ENCODE measurements around the gene MEIKIN. TPM values are rescaled to one million over a fixed set of nuclear protein-coding genes. Genes with fewer than 3 reads are reported as not detected.

MEIKIN gene
- total RNA-seq, 3 donors from 2014 or later (not counting 1 experiment from before 2014, with no cell fraction given): 1.1 TPM; not detected in 2

GRCh38 chr5:131993676-131994075, 48.2 kb upstream of the MEIKIN start:
- Histone ChIP-seq H3K4me3 (ENCODE audit: low read length) (no peak overlapping the region), H3K9me3 (ENCODE audit: control insufficient read depth, insufficient read depth, low read length) (no peaks in the 10 kb centered on the region), H3K27me3 (ENCODE audit: control insufficient read depth, insufficient read depth, low read length) (no peaks in the 10 kb centered on the region), H3K4me1 (ENCODE audit: control insufficient read depth, insufficient read depth, low read length) (peaks cover under 1% of the 10 kb centered on the region), H3K36me3 (ENCODE audit: control insufficient read depth, insufficient read depth, low read length) (no peaks in the 10 kb centered on the region), H3K27ac (ENCODE audit: low read length) (no peak overlapping the region)
- WGBS (ENCODE audit: insufficient coverage): 93% methylated on average over 4 of the region's 4 CpGs
- no peak overlapping the region for H3K4me3 Mint-ChIP-seq
- intact Hi-C loops (cut with micrococcal nuclease): no loop called here
- no peak for DNase-seq
- H3K27me3 Mint-ChIP-seq (ENCODE audit: low read depth in 2 of 2): no peaks in the 10 kb centered on the region
- no peak for TF ChIP-seq CTCF (IDR thresholded peaks at IDR 0.05)
- no peak overlapping the region for H3K27ac Mint-ChIP-seq
- peaks cover 0 to 2% of the 10 kb centered on the region in 2 donors for H3K4me1 Mint-ChIP-seq
- no peaks in the 10 kb centered on the region for H3K9me3 Mint-ChIP-seq
- H3K36me3 Mint-ChIP-seq: no peaks in the 10 kb centered on the region
- no peak for ATAC-seq

- 86% methylated on average over 5 of the region's 5 CpGs for WGBS (ENCODE audit: insufficient coverage)
- Mint-ChIP-seq H3K27ac (no peak overlapping the region), H3K27me3 (ENCODE audit: low read depth in 2 of 2) (no peaks in the 10 kb centered on the region), H3K9me3 (no peaks in the 10 kb centered on the region), H3K4me1 (no peaks in the 10 kb centered on the region), H3K4me3 (no peak overlapping the region), H3K36me3 (no peaks in the 10 kb centered on the region)
- no peak for TF ChIP-seq CTCF (IDR thresholded peaks at IDR 0.05)
- Histone ChIP-seq H3K4me1 (ENCODE audit: control insufficient read depth, insufficient read depth, low read length) (no peaks in the 10 kb centered on the region), H3K36me3 (ENCODE audit: control insufficient read depth, insufficient read depth, low read length) (no peaks in the 10 kb centered on the region), H3K4me3 (ENCODE audit: low read length) (no peak overlapping the region), H3K27me3 (ENCODE audit: control insufficient read depth, insufficient read depth, low read length) (no peaks in the 10 kb centered on the region), H3K9me3 (ENCODE audit: control insufficient read depth, insufficient read depth, low read length) (no peaks in the 10 kb centered on the region), H3K27ac (ENCODE audit: low read length) (no peak overlapping the region)
- no peak for DNase-seq
- ATAC-seq: no peak
- intact Hi-C loops (cut with micrococcal nuclease): no loop called here
Observed at GRCh38 chr5:131992370-131992769, 46.9 kb upstream of the MEIKIN start.

GRCh38 chr5:131991593-131992324, 46.3 kb upstream of the MEIKIN start:
- Mint-ChIP-seq H3K9me3 (no peaks in the 10 kb centered on the region), H3K27ac (no peak overlapping the region), H3K4me3 (no peak overlapping the region), H3K36me3 (no peaks in the 10 kb centered on the region), H3K27me3 (ENCODE audit: low read depth in 2 of 2) (no peaks in the 10 kb centered on the region), H3K4me1 (no peaks in the 10 kb centered on the region)
- no peak overlapping the region for H3K27ac ChIP-seq (ENCODE audit: low read length)
- H3K4me3 ChIP-seq (ENCODE audit: low read length): no peak overlapping the region
- WGBS (ENCODE audit: insufficient coverage): 81% methylated on average over 9 of the region's 10 CpGs
- no peak for TF ChIP-seq CTCF (IDR thresholded peaks at IDR 0.05)
- ATAC-seq: no peak
- intact Hi-C loops (cut with micrococcal nuclease): no loop called here
- H3K4me1 ChIP-seq (ENCODE audit: control insufficient read depth, insufficient read depth, low read length): no peaks in the 10 kb centered on the region
- H3K9me3 ChIP-seq (ENCODE audit: control insufficient read depth, insufficient read depth, low read length): no peaks in the 10 kb centered on the region
- H3K27me3 ChIP-seq (ENCODE audit: control insufficient read depth, insufficient read depth, low read length): no peaks in the 10 kb centered on the region
- H3K36me3 ChIP-seq (ENCODE audit: control insufficient read depth, insufficient read depth, low read length): no peaks in the 10 kb centered on the region
- DNase-seq: no peak

GRCh38 chr5:131990716-131991115, 45.3 kb upstream of the MEIKIN start:
- H3K27ac ChIP-seq (ENCODE audit: low read length): no peak overlapping the region
- 96% methylated on average over 13 of the region's 13 CpGs for WGBS (ENCODE audit: insufficient coverage)
- H3K9me3 ChIP-seq (ENCODE audit: control insufficient read depth, insufficient read depth, low read length): no peaks in the 10 kb centered on the region

More at GRCh38 chr5:131990716-131991115, 45.3 kb upstream of the MEIKIN start:
- H3K4me3 ChIP-seq (ENCODE audit: low read length): no peak overlapping the region
- no peaks in the 10 kb centered on the region for H3K4me1 ChIP-seq (ENCODE audit: control insufficient read depth, insufficient read depth, low read length)
- H3K27me3 Mint-ChIP-seq (ENCODE audit: low read depth in 2 of 2): no peaks in the 10 kb centered on the region
- DNase-seq (no peak), ATAC-seq (no peak)
- H3K27me3 ChIP-seq (ENCODE audit: control insufficient read depth, insufficient read depth, low read length): no peaks in the 10 kb centered on the region
- H3K4me3 Mint-ChIP-seq: no peak overlapping the region
- H3K4me1 Mint-ChIP-seq: peaks cover 0 to 4% of the 10 kb centered on the region in 2 donors
- no peaks in the 10 kb centered on the region for H3K36me3 Mint-ChIP-seq
- H3K9me3 Mint-ChIP-seq: no peaks in the 10 kb centered on the region
- intact Hi-C loops (cut with micrococcal nuclease): no loop called here
- TF ChIP-seq CTCF (IDR thresholded peaks at IDR 0.05): no peak
- no peak overlapping the region for H3K27ac Mint-ChIP-seq
- H3K36me3 ChIP-seq (ENCODE audit: control insufficient read depth, insufficient read depth, low read length): no peaks in the 10 kb centered on the region
